Measurements from ENCODE around the gene XRCC1.

DNA sequence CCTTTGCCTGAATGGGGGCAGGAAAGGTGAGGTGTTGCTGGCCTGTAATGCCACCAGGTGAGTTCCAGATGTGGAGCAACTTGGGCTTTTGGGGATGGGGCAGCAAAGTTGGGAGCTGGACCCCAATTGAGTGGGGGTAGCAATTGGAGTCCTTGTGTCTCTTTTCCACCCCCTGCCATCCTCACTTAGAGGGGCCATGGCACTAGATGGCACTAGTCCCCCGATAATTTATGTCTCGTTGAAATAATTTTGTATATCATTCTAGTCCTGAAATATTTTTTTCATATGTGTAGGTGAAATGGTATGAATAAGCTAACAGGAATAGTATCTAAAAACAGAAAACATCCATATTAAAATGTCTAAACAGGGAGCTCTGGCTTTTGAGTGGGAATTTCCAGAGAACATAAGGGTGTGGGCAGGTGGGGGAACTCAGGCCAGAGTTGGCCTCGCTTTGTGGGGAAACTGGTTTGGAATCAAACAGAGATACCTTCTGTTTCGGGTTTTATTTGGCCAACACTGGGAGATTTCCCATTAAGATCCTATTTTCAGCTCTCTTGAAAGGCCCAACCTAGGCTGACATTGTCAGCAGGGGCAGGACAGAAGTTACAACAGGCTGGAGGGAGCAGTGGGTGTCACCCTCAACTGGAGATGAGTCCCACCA lies 24.4 kb upstream of the XRCC1 start:
- TF ChIP-seq EZH2 (IDR thresholded peaks at IDR 0.05) (no peak), RAD21 (IDR thresholded peaks at IDR 0.05; ENCODE audit: low read depth) (peak; percentile 29; the same call in 1 of the 2 replicates), CTCF (IDR thresholded peaks at IDR 0.05 in 2 of 3, conservative IDR thresholded peaks at IDR 0.05 in 1 of 3; ENCODE audit: borderline replicate concordance in 1 of 3, insufficient read depth in 1 of 3, low read depth in 2 of 3, low read length in 2 of 3) (no peak), POLR2A (IDR thresholded peaks at IDR 0.05; ENCODE audit: borderline replicate concordance, extremely low read depth, insufficient read depth, insufficient read length) (no peak), ATF3 (IDR thresholded peaks at IDR 0.05) (no peak), EZH2phosphoT487 (IDR thresholded peaks at IDR 0.05; ENCODE audit: borderline replicate concordance) (no peak), ZBTB33 (IDR thresholded peaks at IDR 0.05; ENCODE audit: extremely low read depth, insufficient replicate concordance, low read length) (no peak)

Measured in HCT116 (cell line).